ENCODE data around the gene MAP2K5.

The MAP2K5 gene

GRCh38 chr15:67788986-67789385, 246.5 kb downstream of the MAP2K5 start:
- no peak for TF ChIP-seq CTCF (IDR thresholded peaks at IDR 0.05)
- no peak for TF ChIP-seq ZFX (IDR thresholded peaks at IDR 0.05; ENCODE audit: borderline replicate concordance)
- H3K27ac ChIP-seq: no peak overlapping the region

GRCh38 chr15:67790610-67791319, 248.3 kb downstream of the MAP2K5 start:
- TF ChIP-seq ZFX (IDR thresholded peaks at IDR 0.05; ENCODE audit: borderline replicate concordance): no peak
- TF ChIP-seq CTCF (IDR thresholded peaks at IDR 0.05): no peak
- H3K27ac ChIP-seq: no peak overlapping the region

DNA sequence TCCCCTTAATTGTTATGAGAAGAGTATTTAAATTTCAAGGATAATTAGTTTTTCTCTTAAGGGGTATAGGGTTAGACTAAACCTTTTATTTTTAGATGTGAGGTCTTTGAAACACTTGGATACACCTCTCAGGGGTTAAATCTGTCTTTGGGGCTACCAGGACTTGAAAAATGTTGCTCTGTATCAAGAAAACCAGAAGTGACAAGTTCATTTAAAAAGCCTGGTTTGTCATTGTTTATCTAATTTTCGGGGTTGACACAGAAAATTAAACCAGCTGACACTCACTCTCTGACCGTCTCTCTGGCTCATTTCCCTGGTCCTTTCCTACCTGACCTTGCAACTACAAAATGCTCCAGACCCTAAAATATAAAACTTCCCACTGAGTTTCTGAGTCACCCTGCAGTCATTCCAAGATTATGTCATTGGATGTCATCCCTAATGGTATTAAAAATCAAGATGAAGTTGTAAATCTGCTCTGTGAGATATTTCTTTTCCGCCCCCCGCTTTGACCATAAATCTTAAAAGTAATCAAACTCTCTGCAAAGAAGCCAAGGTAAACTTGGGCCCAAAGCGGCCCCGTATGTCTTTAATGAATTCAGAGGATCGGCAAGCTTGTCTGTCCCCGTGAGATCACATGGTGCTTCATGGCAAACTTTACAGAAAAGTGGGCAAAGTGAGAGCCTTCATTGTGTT, 249.9 kb downstream of the MAP2K5 start:
- TF ChIP-seq ZFX (IDR thresholded peaks at IDR 0.05; ENCODE audit: borderline replicate concordance): no peak
- no peak for TF ChIP-seq CTCF (IDR thresholded peaks at IDR 0.05)
- H3K27ac ChIP-seq: no peak overlapping the region

GRCh38 chr15:67794832-67795574, 252.5 kb downstream of the MAP2K5 start:
- TF ChIP-seq CTCF (IDR thresholded peaks at IDR 0.05) (no peak), ZFX (IDR thresholded peaks at IDR 0.05; ENCODE audit: borderline replicate concordance) (no peak)

DNA sequence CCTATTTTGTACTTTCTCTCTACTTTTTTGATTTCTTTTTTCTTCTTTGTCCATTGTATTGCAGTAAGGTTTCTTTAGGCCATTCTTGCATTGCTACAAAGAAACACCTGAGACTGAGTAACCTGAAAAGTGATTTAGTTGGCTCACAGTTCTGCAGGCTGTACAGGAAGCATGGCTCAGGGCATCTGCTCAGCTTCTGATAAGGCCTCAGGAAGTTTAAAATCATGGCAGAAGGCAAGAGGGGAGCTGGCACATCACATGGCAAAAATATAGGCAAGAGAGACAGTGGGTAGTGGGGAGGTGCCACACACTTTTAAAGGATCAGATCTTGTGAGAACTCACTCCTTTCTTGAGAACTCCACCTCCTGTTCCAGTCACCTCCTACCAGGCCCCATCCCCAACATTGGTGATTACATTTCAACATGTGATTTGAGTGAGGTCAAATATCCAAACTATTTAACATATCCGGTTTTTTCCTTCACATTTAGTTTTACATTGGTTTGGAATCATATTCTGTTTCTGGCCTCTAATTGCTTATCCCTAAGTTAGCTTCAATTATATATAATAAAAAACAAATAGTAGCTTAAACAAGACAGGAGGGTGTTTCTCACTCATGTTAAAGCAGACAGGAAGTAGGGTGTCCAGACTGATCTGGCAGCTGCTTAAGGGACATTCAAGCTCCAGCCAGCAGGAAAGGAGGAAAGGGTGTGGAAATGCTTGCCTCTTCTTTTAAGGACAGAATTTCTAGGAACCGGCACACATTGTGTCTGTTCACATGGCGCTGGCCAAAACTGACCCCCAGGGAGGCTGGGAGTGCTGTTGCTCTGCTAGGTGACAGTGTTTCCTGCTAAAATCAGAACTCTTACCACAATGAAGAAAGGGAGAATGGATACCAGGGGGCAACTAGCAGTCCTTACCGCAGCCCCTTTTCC, 254.0 kb downstream of the MAP2K5 start:
- no peak for TF ChIP-seq CTCF (IDR thresholded peaks at IDR 0.05)

More at GRCh38 chr15:67794832-67795574, 252.5 kb downstream of the MAP2K5 start:
- no peak overlapping the region for H3K27ac ChIP-seq

DNA sequence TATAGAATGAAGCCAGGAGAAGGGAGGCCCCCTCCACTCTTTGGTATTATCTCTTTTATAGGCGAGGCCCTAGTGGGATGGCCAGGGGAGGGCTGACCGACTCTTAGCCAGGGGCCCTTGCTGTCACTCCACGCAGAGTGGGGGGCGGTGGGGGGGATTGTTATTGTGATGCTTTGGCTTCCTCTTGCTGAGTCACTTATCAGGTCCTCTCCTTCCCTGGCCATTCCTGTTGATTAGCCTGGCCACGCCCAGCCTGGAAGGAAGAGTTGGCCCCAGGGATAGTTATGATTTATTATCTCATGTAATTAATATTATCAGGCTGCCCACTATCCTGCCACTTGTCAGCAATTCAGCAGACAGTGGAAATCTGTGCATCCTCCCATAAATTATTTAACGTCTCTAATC, 257.3 kb downstream of the MAP2K5 start:
- no peak for TF ChIP-seq CTCF (IDR thresholded peaks at IDR 0.05)
- TF ChIP-seq ZFX (IDR thresholded peaks at IDR 0.05; ENCODE audit: borderline replicate concordance): no peak
- H3K27ac ChIP-seq: no peak overlapping the region

More for the DNA sequence above, 254.0 kb downstream of the MAP2K5 start:
- no peak overlapping the region for H3K27ac ChIP-seq
